Measurements from ENCODE around the gene MRC2. TPM values are rescaled to one million over a fixed set of nuclear protein-coding genes. Genes with fewer than 3 reads are reported as not detected.
"Not testable (repeated sequence)": the region's sequence is repeated elsewhere in the genome, so short reads cannot be mapped to it uniquely, and the experiment has no call there.

MRC2 gene
- total and polyA plus RNA-seq, 2 of the 13 experiments (the other 11 are each of a cell fraction or from before 2014, with no cell fraction given) = not detected

DNA sequence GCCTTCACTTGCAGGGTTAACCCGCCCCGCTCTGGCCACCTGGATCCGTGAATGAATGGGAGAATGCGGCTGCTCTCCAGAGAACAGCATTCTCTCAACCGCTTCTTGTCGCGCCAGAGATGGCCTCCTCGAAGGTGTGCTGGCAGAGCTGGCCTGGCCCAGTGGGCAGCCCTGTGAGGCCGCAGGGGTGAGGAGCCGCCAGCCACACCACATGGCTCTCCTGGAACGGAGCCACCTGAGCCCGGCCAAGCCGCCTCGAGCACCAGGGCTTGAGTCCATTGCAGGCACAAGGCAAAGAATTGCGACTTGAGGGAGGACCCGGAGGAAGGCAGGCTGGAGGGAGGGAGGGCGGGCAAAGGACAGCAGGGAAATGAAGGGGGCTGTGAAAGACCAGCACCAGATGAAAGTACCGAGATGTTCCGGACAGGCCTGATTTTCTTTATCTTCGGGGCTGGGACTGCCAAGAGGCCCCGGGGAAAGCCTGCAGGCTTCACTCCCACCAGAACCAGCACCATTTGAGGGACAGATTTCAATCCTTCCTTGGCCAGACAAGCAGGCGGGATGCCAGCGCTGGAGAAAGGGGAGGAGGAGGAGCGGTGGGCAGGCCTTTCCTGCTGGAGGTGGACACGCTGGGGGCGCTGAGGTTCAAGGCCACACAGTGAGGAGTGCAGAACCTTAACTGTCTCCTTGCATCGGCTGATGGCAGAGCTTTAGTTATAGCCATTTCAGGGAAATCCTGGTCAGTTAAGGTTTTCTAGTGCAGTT is 69.4 kb downstream of the MRC2 start:
- TF ChIP-seq IKZF4 (CRISPR knock-in tag; IDR thresholded peaks at IDR 0.05; ENCODE audit: borderline replicate concordance, low read depth, not compliant biosample characterization) = no peak
- peak; percentile 51; the same call in 1 of the 2 replicates for TF ChIP-seq ZNF263 (CRISPR knock-in tag; IDR thresholded peaks at IDR 0.05)
- H3K4me3 ChIP-seq (replicated peaks in 1 of 3; ENCODE audit: insufficient read depth in 1 of 3, low read depth in 2 of 3, low read length in 3 of 3) = no peak overlapping the region
- H3K4me1 ChIP-seq (ENCODE audit: insufficient read depth, low read length) = peaks cover 12% of the 10 kb centered on the region
- FAIRE-seq (no peak), ATAC-seq (no peak), DNase-seq (ENCODE audit: low spot score) (no peak)
- intact Hi-C loops (cut with micrococcal nuclease; ENCODE audit: unreplicated experiment) = no loop called here
- no peak overlapping the region for H3K9ac ChIP-seq (ENCODE audit: insufficient read depth, low read depth, low read length)
- H3K79me2 ChIP-seq (ENCODE audit: insufficient read depth, low read length) = no peaks in the 10 kb centered on the region
- H2AFZ ChIP-seq (ENCODE audit: low read length) = no peak overlapping the region
- ChIA-PET POLR2A (no interaction called here), CTCF (ENCODE audit: low intra/inter-chr PET ratio, low total read pairs) (no interaction called here)
- H3K36me3 ChIP-seq (replicated peaks in 1 of 2; ENCODE audit: control insufficient read depth in 1 of 2, insufficient read depth in 2 of 2, low read length in 2 of 2) = no peaks in the 10 kb centered on the region
- no TSS peak for BruUV-seq (replicated peaks)
- WGBS (ENCODE audit: low lambda C conversion rate) = 32% methylated on average over 23 of the region's 27 CpGs
- H3K27me3 ChIP-seq (ENCODE audit: control insufficient read depth in 1 of 2, insufficient read depth in 2 of 2, low read length in 2 of 2) = peaks cover 12 to 63% of the 10 kb centered on the region in 2 experiments
- H3K4me2 ChIP-seq (ENCODE audit: low read depth, low read length) = peak overlapping the region; percentile 36; the same call in 1 of the 2 replicates
- in situ Hi-C loops (cut with HindIII; ENCODE audit: extremely low pct_ligation_motif_present, low pct_unique_long_range_greater_than_20kb) = no loop called here
- H4K20me1 ChIP-seq (ENCODE audit: insufficient read depth, low read length) = 0 out of 2 replicates have a peak, but pooled peaks cover 7% of the 10 kb centered on the region
- no peak overlapping the region for H3K27ac ChIP-seq (ENCODE audit: extremely low read length, insufficient read depth, low read length)
- H3K9me3 ChIP-seq (ENCODE audit: low read length) = no peaks in the 10 kb centered on the region

DNA sequence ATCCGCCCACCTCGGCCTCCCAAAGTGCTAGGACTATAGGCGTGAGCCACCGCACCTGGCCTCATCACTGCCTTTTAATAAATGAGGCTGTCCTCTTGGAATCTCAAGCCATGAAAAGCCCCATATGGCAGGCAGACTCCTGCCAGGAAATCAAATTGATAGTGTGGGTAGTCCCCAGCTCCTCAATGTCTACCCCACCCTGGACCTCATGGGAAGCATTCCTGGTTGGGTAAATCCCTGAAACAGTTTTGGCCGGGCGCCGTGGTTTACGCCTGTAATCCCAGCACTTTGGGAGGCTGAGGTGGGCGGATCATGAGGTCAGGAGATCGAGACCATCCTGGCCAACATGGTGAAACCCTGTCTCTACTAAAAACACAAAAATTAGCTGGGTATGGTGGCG is 71.0 kb downstream of the MRC2 start:
- DNase-seq (ENCODE audit: low spot score); POLR2A ChIA-PET; H2AFZ ChIP-seq (ENCODE audit: low read length); H3K4me3 ChIP-seq (replicated peaks in 1 of 3; ENCODE audit: insufficient read depth in 1 of 3, low read depth in 2 of 3, low read length in 3 of 3); H3K9ac ChIP-seq (ENCODE audit: insufficient read depth, low read depth, low read length); intact Hi-C loops (cut with micrococcal nuclease; ENCODE audit: unreplicated experiment); H3K79me2 ChIP-seq (ENCODE audit: insufficient read depth, low read length); CTCF ChIA-PET (ENCODE audit: low intra/inter-chr PET ratio, low total read pairs); H3K36me3 ChIP-seq (replicated peaks in 1 of 2; ENCODE audit: control insufficient read depth in 1 of 2, insufficient read depth in 2 of 2, low read length in 2 of 2); in situ Hi-C loops (cut with HindIII; ENCODE audit: extremely low pct_ligation_motif_present, low pct_unique_long_range_greater_than_20kb); H3K9me3 ChIP-seq (ENCODE audit: low read length); H4K20me1 ChIP-seq (ENCODE audit: insufficient read depth, low read length); BruUV-seq (replicated peaks); H3K27ac ChIP-seq (ENCODE audit: extremely low read length, insufficient read depth, low read length); FAIRE-seq; ATAC-seq; H3K4me2 ChIP-seq (ENCODE audit: low read depth, low read length): not testable (repeated sequence)
- peaks cover 16 to 70% of the 10 kb centered on the region in 2 experiments for H3K27me3 ChIP-seq (ENCODE audit: control insufficient read depth in 1 of 2, insufficient read depth in 2 of 2, low read length in 2 of 2)
- 22% methylated on average over 11 of the region's 11 CpGs for WGBS (ENCODE audit: low lambda C conversion rate)
- H3K4me1 ChIP-seq (ENCODE audit: insufficient read depth, low read length) = peaks cover 16% of the 10 kb centered on the region

All from HepG2 (cell line).